Neural cell (in vitro differentiated cells): ENCODE results near the gene PARP9. TPM values are rescaled to one million over a fixed set of nuclear protein-coding genes. Genes with fewer than 3 reads are reported as not detected.

Source experiments
- H2AFZ ChIP-seq: fragments of 200-600, 300-800 bp; sonication (generic), shearing (Covaris generic); 2 replicates; pipeline ENCODE4 v1.6.0; 2014; ENCODE audit warnings: low read depth, mild to moderate bottlenecking, antibody characterized with exemption, low read length, moderate library complexity
- H3F3A ChIP-seq: fragments of 200-600 bp; shearing (Covaris generic); 2 replicates; pipeline ENCODE4 v1.6.1; 2016; ENCODE audit warnings: mild to moderate bottlenecking, moderate library complexity, mixed read lengths, antibody characterized with exemption, low read length; ENCODE audit not compliant: insufficient read depth, poor library complexity, severe bottlenecking
- H3K27ac ChIP-seq: fragments of 200-600, 300-800 bp; sonication (generic), shearing (Covaris generic); 2 replicates; pipeline ENCODE4 v1.5.1; 2014; ENCODE audit warnings: mild to moderate bottlenecking, low read length, moderate library complexity
- H3K27me3 ChIP-seq: fragments of 300-800, 200-600 bp; sonication (generic), shearing (Covaris generic); 2 replicates; pipeline ENCODE4 v1.6.0; 2014; ENCODE audit warnings: mild to moderate bottlenecking, low read depth, low read length, moderate library complexity; ENCODE audit not compliant: insufficient read depth
- H3K36me3 ChIP-seq: fragments of 300-800, 200-600 bp; sonication (generic), shearing (Covaris generic); 2 replicates; pipeline ENCODE4 v1.5.1; 2014; ENCODE audit warnings: mild to moderate bottlenecking, antibody characterized with exemption, low read length, moderate library complexity; ENCODE audit not compliant: insufficient read depth
- H3K4me2 ChIP-seq: fragments of 300-800, 200-600 bp; sonication (generic), shearing (Covaris generic); 2 replicates; pipeline ENCODE4 v1.6.0; 2014; ENCODE audit warnings: mild to moderate bottlenecking, low read length
- H3K4me3 ChIP-seq: fragments of 300-800, 200-600 bp; sonication (generic), shearing (Covaris generic); 2 replicates; pipeline ENCODE4 v1.5.1; 2014; ENCODE audit warnings: mild to moderate bottlenecking, low read length, moderate library complexity
- H3K79me2 ChIP-seq: fragments of 200-600 bp; shearing (Covaris generic); replicated peaks from 2 replicates; pipeline ENCODE4 v1.6.0; 2014; ENCODE audit warnings: mild to moderate bottlenecking, low read length, moderate library complexity; ENCODE audit not compliant: insufficient read depth
- H3K9ac ChIP-seq: fragments of 300-800, 200-600 bp; sonication (generic), shearing (Covaris generic); 2 replicates; pipeline ENCODE4 v1.6.1; 2016; ENCODE audit warnings: mild to moderate bottlenecking, low read length, mixed read lengths
- H3K9me2 ChIP-seq: fragments of 200-600 bp; shearing (Covaris generic); 2 replicates; pipeline ENCODE4 v1.6.1; 2016; ENCODE audit warnings: mild to moderate bottlenecking, low read length, mixed read lengths; ENCODE audit not compliant: insufficient read depth
- H3K9me3 ChIP-seq: fragments of 200-600, 300-800 bp; sonication (generic), shearing (Covaris generic); 2 replicates; pipeline ENCODE4 v1.6.1; 2016; ENCODE audit warnings: mild to moderate bottlenecking, mixed run types, low read length, moderate library complexity, mixed read lengths
- H4K20me1 ChIP-seq: fragments of 200-600 bp; shearing (Covaris generic); 2 replicates; pipeline ENCODE4 v1.6.1; 2016; ENCODE audit warnings: mild to moderate bottlenecking, mixed run types; ENCODE audit not compliant: insufficient read depth
- EP300 ChIP-seq: fragments of 450-650 bp; conservative IDR thresholded peaks from 2 replicates; pipeline ENCODE4 v1.6.1; 2014; ENCODE audit warnings: antibody characterized with exemption, mild to moderate bottlenecking, moderate library complexity; ENCODE audit not compliant: poor library complexity, severe bottlenecking
- EZH2 ChIP-seq: fragments of 200-600, 300-800 bp; shearing (Covaris generic), sonication (generic); IDR thresholded peaks from 2 replicates; pipeline ENCODE4 v1.6.1; 2014; ENCODE audit warnings: antibody characterized with exemption, low read length, borderline replicate concordance, mild to moderate bottlenecking; ENCODE audit not compliant: insufficient read depth, poor library complexity, severe bottlenecking
- MXI1 ChIP-seq: fragments of 450-650 bp; conservative IDR thresholded peaks from 2 replicates; pipeline ENCODE4 v1.6.1; 2014; ENCODE audit warnings: antibody characterized with exemption, mild to moderate bottlenecking; ENCODE audit not compliant: poor library complexity, severe bottlenecking
- POLR2AphosphoS5 ChIP-seq: IDR thresholded peaks from 2 replicates; pipeline ENCODE4 v1.6.1; 2012
- RAD21 ChIP-seq: fragments of 450-650 bp; conservative IDR thresholded peaks from 2 replicates; pipeline ENCODE4 v1.6.1; 2014; ENCODE audit warnings: antibody characterized with exemption, mild to moderate bottlenecking, moderate library complexity
- SMC3 ChIP-seq: fragments of 450-650 bp; conservative IDR thresholded peaks from 2 replicates; pipeline ENCODE4 v1.6.1; 2014; ENCODE audit warnings: antibody characterized with exemption, mild to moderate bottlenecking, moderate library complexity; ENCODE audit not compliant: poor library complexity
- TAF1 ChIP-seq: IDR thresholded peaks from 2 replicates; pipeline ENCODE4 v1.6.1; 2012; ENCODE audit warnings: low read depth
- polyA plus RNA-seq: library from polyadenylated mRNA; depleted of rRNA; stranded (reverse); fragments of >200 nt; gene quantifications from 2 replicates; pipeline ENCODE4 v1.2.3, GENCODE V29; 2014
- TF ChIP-seq, protein P1 (sequence below): IDR thresholded peaks from 2 replicates; pipeline ENCODE4 v1.6.1; 2012; ENCODE audit warnings: borderline replicate concordance
- TF ChIP-seq, protein P2 (sequence below): fragments of 450-650 bp; IDR thresholded peaks from 2 replicates; pipeline ENCODE4 v1.5.1; 2014; ENCODE audit warnings: antibody characterized with exemption, mild to moderate bottlenecking, moderate library complexity; ENCODE audit not compliant: poor library complexity, severe bottlenecking

PARP9 gene
- polyA plus RNA-seq, 1 donor from 2014 or later = not detected

GRCh38 chr3:122546151-122546550 is 17.9 kb downstream of the PARP9 start:
- Histone ChIP-seq H3K9ac (no peak overlapping the region), H3F3A (no peaks in the 10 kb centered on the region), H4K20me1 (no peaks in the 10 kb centered on the region), H3K9me2 (no peaks in the 10 kb centered on the region), H3K4me3 (no peak overlapping the region), H3K4me2 (no peak overlapping the region), H3K9me3 (no peaks in the 10 kb centered on the region), H3K79me2 (no peaks in the 10 kb centered on the region), H3K36me3 (no peaks in the 10 kb centered on the region), H2AFZ (no peak overlapping the region), H3K27ac (no peak overlapping the region), H3K27me3 (no peaks in the 10 kb centered on the region)
- TF ChIP-seq TAF1 (no peak), SMC3 (no peak), MXI1 (no peak), EZH2 (no peak), POLR2AphosphoS5 (no peak), EP300 (no peak), RAD21 (no peak)
- TF ChIP-seq, protein P1, sequence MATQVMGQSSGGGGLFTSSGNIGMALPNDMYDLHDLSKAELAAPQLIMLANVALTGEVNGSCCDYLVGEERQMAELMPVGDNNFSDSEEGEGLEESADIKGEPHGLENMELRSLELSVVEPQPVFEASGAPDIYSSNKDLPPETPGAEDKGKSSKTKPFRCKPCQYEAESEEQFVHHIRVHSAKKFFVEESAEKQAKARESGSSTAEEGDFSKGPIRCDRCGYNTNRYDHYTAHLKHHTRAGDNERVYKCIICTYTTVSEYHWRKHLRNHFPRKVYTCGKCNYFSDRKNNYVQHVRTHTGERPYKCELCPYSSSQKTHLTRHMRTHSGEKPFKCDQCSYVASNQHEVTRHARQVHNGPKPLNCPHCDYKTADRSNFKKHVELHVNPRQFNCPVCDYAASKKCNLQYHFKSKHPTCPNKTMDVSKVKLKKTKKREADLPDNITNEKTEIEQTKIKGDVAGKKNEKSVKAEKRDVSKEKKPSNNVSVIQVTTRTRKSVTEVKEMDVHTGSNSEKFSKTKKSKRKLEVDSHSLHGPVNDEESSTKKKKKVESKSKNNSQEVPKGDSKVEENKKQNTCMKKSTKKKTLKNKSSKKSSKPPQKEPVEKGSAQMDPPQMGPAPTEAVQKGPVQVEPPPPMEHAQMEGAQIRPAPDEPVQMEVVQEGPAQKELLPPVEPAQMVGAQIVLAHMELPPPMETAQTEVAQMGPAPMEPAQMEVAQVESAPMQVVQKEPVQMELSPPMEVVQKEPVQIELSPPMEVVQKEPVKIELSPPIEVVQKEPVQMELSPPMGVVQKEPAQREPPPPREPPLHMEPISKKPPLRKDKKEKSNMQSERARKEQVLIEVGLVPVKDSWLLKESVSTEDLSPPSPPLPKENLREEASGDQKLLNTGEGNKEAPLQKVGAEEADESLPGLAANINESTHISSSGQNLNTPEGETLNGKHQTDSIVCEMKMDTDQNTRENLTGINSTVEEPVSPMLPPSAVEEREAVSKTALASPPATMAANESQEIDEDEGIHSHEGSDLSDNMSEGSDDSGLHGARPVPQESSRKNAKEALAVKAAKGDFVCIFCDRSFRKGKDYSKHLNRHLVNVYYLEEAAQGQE = no peak
- TF ChIP-seq, protein P2, sequence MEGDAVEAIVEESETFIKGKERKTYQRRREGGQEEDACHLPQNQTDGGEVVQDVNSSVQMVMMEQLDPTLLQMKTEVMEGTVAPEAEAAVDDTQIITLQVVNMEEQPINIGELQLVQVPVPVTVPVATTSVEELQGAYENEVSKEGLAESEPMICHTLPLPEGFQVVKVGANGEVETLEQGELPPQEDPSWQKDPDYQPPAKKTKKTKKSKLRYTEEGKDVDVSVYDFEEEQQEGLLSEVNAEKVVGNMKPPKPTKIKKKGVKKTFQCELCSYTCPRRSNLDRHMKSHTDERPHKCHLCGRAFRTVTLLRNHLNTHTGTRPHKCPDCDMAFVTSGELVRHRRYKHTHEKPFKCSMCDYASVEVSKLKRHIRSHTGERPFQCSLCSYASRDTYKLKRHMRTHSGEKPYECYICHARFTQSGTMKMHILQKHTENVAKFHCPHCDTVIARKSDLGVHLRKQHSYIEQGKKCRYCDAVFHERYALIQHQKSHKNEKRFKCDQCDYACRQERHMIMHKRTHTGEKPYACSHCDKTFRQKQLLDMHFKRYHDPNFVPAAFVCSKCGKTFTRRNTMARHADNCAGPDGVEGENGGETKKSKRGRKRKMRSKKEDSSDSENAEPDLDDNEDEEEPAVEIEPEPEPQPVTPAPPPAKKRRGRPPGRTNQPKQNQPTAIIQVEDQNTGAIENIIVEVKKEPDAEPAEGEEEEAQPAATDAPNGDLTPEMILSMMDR = no peak

DNA sequence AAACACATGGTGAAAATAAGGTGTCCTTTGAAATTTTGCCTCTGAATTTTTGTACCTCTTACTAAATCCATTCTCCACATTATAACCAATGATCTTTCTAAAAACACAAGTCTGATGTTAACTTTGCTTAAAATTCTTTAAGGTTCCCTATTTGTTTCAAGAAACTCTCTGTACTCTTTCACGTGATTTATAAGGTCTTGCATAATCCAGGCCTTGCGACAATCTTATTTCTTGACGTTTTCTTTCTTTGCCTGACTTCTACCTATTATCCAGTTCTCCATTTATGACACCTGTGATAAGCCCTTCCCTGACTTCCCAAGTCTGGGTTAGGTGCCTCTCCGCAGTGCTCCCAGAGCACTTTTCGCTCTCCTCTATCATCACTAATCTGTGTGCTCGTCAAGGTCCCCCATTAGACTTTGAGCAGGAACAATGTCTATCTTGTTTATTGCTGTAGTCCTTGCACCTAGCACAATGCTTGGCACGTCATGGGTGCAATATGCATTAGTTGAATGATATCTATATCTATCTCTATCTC is 25.1 kb downstream of the PARP9 start:
- Histone ChIP-seq H3K4me3 (no peak overlapping the region), H3K27me3 (no peaks in the 10 kb centered on the region), H3K9me3 (no peaks in the 10 kb centered on the region), H3K9ac (no peak overlapping the region), H3F3A (no peaks in the 10 kb centered on the region), H3K27ac (no peak overlapping the region), H2AFZ (no peak overlapping the region), H3K4me2 (no peak overlapping the region), H4K20me1 (no peaks in the 10 kb centered on the region), H3K36me3 (no peaks in the 10 kb centered on the region), H3K9me2 (no peaks in the 10 kb centered on the region), H3K79me2 (no peaks in the 10 kb centered on the region)
- TF ChIP-seq SMC3 = no peak
- no peak for TF ChIP-seq EZH2
- TF ChIP-seq POLR2AphosphoS5 = no peak
- TF ChIP-seq, protein P2 = no peak
- TF ChIP-seq, protein P1 = no peak
- TF ChIP-seq TAF1 = no peak
- no peak for TF ChIP-seq EP300
- TF ChIP-seq MXI1 = no peak
- TF ChIP-seq RAD21 = no peak
